Globus pallidus (tissue), 1 donor: ENCODE results near the gene PDE6B.
"Not testable (repeated sequence)": the region's sequence is repeated elsewhere in the genome, so short reads cannot be mapped to it uniquely, and the experiment has no call there.

Experiments used
- DNase-seq: peaks from one replicate; pipeline ENCODE4 v3.0.0-alpha.2; 2015; ENCODE audit warnings: low spot score

The PDE6B gene

GRCh38 chr4:622071-622995, 3.0 kb upstream of the PDE6B start:
- DNase-seq = no peak

GRCh38 chr4:622996-623913, 2.1 kb upstream of the PDE6B start:
- no peak for DNase-seq

- DNase-seq = no peak
Observed at GRCh38 chr4:623914-624566, 1.3 kb upstream of the PDE6B start.

DNA sequence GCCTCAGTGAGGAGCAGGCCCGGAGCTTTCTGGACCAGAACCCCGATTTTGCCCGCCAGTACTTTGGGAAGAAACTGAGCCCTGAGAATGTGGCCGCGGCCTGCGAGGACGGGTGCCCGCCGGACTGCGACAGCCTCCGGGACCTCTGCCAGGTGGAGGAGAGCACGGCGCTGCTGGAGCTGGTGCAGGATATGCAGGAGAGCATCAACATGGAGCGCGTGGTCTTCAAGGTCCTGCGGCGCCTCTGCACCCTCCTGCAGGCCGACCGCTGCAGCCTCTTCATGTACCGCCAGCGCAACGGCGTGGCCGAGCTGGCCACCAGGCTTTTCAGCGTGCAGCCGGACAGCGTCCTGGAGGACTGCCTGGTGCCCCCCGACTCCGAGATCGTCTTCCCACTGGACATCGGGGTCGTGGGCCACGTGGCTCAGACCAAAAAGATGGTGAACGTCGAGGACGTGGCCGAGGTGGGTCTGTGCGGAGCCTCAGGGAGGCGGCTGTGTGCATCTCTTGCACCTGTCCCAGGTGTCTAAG, 323 bp downstream of the PDE6B start:
- DNase-seq = no peak

- no peak for DNase-seq
Observed at GRCh38 chr4:626201-627091, 1.1 kb downstream of the PDE6B start.

DNA sequence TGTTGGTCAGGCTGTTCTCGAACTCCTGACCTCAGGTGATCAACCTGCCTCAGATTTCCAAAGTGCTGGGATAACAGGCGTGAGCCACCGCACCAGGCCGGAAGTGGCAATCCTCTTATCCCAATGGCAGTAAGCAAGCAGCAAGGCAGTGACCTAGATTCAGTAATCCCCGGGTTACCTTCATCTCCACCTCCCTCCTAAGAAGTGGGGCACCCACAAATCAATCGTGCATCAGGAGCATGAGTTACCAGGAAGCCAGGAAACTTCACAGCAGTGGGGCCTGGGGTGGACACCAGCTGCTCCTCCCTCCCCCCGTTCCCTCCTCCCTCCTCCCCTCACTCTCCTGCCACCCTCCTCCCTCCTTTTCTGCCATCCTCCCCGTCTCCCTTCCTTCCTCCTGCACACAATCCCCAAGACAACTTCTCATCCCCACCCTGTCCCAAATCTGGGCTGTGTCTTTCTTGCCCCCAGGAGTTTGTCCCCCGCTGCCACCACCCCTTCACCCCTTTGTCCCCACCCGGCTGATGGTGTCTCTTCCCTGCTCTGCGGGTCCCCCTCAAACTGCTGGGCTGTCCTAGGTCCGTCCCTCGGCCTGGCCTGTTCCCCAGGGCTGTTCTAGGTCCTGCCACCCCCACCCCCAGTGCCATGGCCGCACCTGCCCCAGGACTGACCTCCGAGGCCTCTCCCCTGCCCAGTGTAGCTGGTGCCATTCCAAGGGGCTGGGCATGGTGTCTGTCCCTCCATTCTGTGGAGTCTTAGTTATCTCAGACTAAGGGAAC, 2.2 kb downstream of the PDE6B start:
- no peak for DNase-seq

GRCh38 chr4:628311-628741, 3.0 kb downstream of the PDE6B start:
- no peak for DNase-seq

- no peak for DNase-seq
Observed at GRCh38 chr4:628821-629635, 3.7 kb downstream of the PDE6B start.

- DNase-seq = no peak
Observed at GRCh38 chr4:629636-629914, 4.2 kb downstream of the PDE6B start.

- DNase-seq = no peak
Observed at GRCh38 chr4:629915-630641, 4.7 kb downstream of the PDE6B start.

GRCh38 chr4:630656-631055, 5.3 kb downstream of the PDE6B start:
- no peak for DNase-seq

- DNase-seq = no peak
Observed at GRCh38 chr4:632196-632790, 6.9 kb downstream of the PDE6B start.

DNA sequence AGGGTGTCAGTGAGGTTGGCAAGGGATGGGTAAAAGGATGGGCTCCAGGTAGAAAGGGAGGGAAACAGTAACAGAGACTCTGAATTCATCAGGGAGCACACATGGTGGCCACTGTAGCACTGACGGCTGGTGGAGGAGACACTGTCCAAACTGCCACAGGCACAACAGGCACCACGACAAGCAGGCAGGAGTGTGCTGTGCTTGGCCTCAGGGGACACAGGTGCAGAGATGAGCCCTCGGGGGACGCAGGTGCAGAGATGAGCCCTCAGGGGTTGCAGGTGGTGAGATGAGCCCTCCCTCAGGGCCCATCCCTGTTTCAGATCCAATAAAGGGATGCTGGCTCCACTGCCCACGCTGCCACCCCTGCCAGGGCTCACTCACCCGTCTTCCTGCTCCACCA, 7.6 kb downstream of the PDE6B start:
- no peak for DNase-seq

GRCh38 chr4:633406-633805, 8.0 kb downstream of the PDE6B start:
- DNase-seq = no peak

DNA sequence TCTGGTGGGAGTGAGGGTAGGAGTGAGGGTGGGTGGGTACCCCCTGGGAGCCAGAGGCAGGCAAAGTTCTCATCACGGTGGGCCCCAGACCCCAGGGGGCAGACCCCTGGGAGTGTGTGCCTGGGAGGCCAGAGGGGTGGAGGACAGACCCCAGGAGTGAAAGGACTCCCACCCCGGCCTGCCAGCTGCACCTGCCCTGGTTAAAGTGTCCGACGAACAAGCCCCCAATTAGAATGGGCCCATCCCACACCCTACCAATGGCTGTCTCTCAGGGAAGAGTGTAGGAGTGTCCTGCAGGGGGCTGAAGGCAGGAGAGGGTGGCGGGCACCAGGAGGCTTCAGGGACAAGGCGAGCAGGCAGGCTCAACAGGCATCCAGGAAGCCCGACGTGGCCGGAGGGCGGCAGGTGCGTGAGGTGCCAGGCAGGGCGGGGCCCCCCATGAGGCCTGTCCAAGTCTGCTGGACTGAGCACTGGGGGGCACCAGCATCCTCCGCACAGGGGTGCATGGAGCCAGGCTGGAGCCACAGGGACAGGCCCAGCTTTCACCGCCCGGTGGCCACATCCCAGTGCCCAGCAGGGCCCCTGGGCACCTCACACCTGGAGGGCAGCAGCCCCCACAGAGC, 8.7 kb downstream of the PDE6B start:
- DNase-seq = no peak

- DNase-seq = no peak
Observed at GRCh38 chr4:634599-634985, 9.2 kb downstream of the PDE6B start.

- not testable (repeated sequence) for DNase-seq
Observed at GRCh38 chr4:635066-635835, 9.9 kb downstream of the PDE6B start.
